CD4-positive, alpha-beta T cell treated with Interleukin-17A for 4 hours (primary cell): Measurements from ENCODE around the gene VPS39.

Experiments
- DNase-seq: peaks from one replicate; pipeline ENCODE4 v3.0.0-alpha.2; 2020; ENCODE audit warnings: mixed read lengths

The VPS39 gene

GRCh38 chr15:42123546-42123945, 84.6 kb downstream of the VPS39 start:
- no peak for DNase-seq

- DNase-seq: no peak
Observed at GRCh38 chr15:42121682-42122081, 86.4 kb downstream of the VPS39 start.

- DNase-seq: no peak
Observed at GRCh38 chr15:42121021-42121420, 87.1 kb downstream of the VPS39 start.

- no peak for DNase-seq
Observed at GRCh38 chr15:42120285-42120684, 87.8 kb downstream of the VPS39 start.

GRCh38 chr15:42119446-42119760, 88.7 kb downstream of the VPS39 start:
- DNase-seq: no peak

GRCh38 chr15:42118650-42119445, 89.3 kb downstream of the VPS39 start:
- no peak for DNase-seq

- DNase-seq: no peak
Observed at GRCh38 chr15:42111924-42112323, 96.2 kb downstream of the VPS39 start.

GRCh38 chr15:42110367-42110766, 97.7 kb downstream of the VPS39 start:
- DNase-seq: no peak

GRCh38 chr15:42108806-42109205, 99.3 kb downstream of the VPS39 start:
- DNase-seq: no peak
